Kasumi-1 (cell line): Measurements from ENCODE around the gene EFCC1.

Source experiments
- DNase-seq, 2 experiments: peaks; one replicate each; lab custom pipeline; 2025; lab: John Stamatoyannopoulos, UW

The EFCC1 gene

DNA sequence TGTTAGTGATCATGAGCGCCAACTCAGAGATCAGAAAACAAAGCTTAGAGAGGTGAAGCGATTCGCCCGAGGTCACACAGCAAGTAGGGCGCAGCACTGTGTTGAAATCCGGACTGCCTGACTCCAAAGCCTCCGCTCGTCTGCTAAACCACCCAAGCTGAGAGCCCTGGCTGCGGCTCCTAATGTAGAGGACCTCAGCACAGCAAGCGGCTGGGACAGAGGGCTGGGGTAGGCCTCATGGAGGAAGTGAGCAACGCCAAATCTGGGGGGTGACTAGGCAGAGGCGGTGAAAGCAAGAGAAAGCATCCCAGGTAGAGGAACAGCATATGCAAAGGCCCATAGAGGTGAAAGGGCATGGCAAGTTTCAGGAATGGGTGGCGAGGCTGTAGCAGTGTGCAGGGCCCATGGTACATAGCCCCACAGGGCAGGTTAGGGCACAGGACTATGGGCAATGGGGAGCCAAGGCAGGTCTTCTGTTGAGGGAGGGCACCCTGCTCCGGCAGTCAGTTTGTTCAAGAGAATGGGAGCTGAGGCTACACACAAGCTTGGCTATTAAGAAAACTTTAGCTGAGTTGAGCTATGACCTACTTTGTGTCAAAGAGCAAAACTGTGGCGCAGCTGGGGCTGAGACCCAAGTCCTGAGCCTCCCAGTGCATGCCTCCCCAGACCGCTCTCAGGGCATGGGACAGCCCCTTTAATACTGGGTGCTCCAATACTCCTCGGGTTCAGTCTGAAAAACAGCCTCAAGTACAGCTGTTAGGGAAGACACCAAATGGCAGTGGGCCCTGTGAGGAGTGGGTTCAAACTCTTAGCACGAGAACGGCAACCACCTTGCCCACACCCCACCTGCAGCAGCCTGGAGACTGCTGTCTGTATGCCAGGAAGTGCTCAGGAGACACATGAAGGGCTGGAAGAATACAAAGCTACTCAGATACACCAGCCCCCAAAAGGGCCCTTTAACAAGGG, 6.2 kb upstream of the EFCC1 start:
- DNase-seq: no peak

- DNase-seq: no peak
Observed at GRCh38 chr3:128995737-128996136, 5.4 kb upstream of the EFCC1 start.

GRCh38 chr3:128996200-128996599, 4.9 kb upstream of the EFCC1 start:
- DNase-seq: no peak

GRCh38 chr3:128996726-128997125, 4.4 kb upstream of the EFCC1 start:
- no peak for DNase-seq

- no peak for DNase-seq
Observed at GRCh38 chr3:128997486-128998133, 3.5 kb upstream of the EFCC1 start.

DNA sequence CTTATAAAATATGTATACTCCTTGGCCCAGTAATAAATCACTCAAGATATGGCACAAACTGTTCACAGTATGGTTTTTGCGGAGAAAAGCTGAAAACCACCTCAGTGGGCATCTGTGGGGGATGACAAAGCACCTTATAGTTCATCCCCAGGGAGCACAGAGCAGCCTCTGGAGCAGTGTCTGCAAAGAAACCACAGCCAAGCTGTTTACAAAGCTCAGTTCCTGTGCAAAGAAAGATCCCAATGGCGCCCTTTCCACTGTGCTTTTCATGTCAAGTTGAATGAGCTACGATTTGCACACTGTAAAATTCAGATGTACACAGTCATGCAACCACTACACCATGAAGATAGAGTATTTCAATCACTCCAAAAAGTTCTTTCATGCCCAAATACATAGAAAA, 2.5 kb upstream of the EFCC1 start:
- DNase-seq: peak; percentile 21 to 24

DNA sequence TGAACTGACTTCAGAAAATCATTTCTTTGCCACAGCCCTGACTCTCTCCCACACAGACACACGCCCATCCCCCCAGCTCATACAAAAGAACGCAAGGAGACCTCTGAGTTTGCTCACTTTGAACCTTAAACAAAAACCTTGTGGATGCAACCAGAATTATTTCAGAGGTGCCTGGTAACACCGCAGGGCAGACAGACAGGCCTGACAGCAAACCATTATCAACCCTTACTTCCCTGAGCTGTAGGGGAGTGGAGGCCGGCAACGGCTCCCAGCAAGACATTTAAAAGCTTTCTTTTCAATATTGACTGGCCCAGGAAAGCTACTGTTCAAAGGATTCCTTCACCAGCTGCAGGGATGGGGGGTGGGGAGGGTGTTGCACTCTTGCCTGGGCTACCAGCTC, 2.0 kb upstream of the EFCC1 start:
- no peak for DNase-seq

DNA sequence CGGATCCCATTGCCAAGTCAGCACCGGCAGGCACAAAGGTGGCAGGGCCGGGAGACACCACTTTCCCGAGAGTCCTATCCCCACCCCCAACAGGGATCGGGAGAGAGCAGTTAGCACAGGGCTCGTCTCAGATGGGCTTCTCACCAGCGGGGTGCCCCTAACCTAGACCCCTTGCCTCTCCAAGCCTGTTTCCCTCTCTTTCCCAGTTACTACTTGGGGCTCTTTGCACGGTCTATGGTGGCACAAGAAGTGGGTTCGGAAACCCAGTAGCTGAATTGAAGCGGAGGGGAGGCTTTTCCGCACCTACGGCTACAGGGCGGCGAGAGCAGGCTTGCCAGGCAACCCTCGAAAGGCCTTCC, 383 bp upstream of the EFCC1 start:
- no peak for DNase-seq

DNA sequence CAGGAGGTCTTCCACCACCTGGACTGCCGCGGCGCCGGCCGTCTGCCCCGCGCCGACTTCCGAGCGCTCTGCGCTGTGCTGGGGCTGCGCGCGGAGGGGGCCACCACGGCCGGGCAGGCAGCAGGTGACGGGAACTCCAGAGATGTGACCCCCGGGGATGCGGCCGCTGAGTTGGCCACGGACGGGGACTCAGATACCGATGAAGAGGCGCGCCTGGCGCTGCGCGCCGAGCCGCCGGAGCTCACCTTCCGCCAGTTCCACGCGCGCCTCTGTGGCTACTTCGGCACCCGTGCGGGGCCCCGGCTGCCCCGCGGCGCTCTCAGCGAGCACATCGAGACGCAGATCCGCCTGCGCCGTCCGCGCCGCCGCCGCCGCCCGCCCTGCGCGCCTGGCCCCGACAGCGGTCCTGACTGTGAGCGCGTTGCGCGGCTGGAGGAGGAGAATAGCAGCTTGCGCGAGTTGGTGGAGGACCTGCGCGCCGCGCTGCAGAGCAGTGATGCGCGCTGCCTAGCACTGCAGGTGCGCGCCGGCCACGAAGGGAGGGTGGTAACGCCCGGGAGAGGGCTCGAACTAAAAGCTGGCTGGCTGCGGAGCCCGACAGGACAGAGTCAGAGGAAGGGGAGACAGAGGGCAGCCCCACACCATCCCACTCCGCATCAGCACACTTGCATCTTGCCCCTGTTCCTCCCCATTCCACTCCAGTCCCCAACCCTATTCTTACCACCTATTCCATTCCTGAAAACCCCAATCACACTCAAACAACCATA, 885 bp downstream of the EFCC1 start:
- DNase-seq: no peak

DNA sequence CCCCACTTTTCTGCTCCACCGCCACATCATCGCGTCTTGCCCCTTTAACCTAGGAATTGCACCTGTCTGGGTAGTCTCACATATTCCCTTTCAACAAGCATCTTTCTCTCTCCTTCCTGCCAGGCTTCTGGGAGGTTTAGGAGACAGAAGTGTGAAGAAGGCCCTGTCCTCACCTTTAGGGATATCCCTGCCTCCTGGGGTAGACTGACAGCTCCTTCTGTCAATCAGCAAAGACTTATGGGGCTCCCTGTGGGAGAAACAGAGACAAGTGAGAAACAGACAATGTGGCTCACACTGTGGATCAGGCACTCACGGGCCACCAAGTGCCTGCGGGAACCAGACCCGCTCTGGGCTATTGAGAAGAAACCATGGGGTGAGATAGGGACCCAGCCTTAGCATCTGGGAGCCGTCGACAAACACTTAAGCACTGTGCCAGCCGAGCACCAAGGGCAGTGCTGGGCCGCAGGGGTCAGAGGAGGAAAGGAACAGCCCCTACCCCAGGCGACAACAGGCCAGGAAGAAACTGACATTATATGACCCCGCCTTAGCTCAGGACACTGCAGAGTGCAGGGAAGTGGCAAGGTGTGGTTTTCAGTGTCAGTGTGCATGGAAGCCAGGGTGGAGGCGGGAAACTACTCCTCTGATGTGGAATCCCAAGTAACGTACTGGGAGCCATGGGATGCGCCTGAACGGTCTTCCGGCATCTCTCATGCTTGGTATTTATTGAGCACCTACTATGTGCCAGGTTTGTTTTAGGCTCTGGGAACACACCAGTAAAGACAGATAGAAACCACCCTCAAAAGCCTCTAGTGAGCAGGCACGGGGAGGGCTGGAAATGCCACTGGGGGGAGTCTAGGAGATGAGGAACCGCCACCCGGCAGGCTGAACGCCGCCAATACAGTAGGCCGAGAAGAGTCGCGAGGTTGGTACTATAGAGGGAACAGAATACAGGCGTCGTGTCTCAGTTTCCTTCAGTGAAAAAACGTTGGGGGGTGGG, 1.8 kb downstream of the EFCC1 start:
- no peak for DNase-seq

DNA sequence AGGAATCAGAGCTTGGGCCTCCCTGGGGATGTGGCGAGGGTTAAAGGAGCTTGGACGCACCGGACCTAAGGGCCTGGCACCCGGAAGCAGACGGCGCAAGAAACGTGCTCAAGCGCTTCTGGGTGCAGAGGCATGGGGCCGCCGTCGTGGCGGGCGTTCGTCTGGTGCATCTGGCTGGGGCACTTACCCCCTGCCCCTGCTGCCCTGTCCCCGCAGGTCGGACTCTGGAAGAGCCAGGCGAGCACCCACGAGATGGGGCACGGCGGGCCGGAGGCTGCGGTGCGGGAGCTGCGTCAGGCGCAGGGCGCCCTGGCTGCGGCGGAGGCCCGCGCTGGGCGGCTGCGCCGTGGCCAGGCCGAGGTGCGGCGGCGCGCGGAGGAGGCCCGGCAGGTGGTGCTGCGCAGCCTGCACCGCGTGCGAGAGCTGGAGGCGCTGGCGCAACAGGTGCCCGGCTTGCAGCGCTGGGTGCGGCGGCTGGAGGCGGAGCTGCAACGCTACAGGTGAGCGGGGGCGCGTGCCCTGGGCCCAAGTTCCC, 2.5 kb downstream of the EFCC1 start:
- DNase-seq: no peak

DNA sequence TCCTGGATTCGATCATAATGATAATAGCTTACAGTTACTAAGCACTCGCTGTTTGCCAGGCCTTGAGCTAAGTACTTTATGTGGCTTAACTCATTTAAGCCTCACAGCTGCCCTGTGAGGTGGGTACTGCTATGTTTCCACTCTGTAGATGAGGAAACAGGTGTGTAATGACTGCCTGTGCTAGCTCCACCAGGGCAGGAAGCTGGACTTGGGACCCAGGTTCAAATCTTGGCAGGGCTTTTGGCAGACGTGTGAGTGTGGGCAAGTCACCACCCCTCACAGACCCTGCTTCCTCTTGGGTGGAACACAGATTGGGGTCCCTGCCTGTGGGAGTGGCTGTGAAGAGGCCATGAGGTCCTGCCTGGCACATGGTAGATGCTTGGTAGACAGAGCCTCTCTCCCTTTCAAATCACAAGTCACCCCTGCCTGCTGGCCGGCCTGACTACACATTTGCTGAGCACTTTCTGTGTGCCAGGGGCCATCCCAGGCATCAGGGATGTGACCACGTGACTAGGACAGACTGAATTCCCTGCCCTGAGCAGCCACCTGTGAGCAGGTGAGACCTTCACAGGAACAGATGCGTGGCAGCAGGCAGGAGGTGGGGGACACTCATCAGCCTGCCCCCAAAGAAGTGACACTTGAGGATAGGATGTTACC, 3.7 kb downstream of the EFCC1 start:
- DNase-seq: no peak

DNA sequence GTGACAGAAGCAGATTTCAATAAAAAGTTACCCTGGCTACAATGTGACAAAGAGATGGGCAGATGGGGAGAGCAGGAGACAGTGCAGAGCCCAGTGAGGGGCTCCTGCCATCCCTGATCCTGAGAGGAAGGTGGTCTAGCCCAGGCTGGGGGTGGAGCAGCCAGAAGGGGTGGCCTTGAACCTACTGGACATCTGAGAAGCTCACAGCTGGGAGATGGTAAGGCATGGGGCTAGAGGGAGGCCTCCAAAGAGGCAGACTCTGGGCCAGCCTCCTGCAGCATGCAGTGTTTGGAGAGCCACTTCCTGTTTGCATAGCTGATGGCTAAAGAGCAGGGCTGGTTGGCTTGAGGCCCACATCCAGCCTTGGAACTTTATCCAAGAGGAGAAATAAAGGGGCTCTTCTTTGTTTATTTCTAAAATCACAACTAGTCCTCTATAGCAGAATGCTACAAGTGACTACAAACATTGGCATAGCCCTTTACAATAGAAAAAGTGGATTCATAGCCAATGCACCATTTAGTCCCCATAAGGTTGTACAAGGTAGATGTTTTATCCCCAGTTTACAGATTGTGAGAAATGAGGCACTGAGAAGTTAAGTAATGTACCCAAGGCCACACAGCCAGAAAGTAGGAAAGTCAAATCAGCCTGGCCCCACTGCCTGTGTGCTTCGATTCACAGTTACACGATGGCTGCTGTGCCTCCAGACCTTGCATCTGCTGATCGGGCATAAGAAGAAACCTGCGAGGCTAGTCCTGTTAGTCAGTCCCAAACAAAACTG, 4.6 kb downstream of the EFCC1 start:
- DNase-seq: peak; percentile 16 to 22

GRCh38 chr3:129006864-129007263, 5.8 kb downstream of the EFCC1 start:
- DNase-seq: peak; percentile 9 to 14

DNA sequence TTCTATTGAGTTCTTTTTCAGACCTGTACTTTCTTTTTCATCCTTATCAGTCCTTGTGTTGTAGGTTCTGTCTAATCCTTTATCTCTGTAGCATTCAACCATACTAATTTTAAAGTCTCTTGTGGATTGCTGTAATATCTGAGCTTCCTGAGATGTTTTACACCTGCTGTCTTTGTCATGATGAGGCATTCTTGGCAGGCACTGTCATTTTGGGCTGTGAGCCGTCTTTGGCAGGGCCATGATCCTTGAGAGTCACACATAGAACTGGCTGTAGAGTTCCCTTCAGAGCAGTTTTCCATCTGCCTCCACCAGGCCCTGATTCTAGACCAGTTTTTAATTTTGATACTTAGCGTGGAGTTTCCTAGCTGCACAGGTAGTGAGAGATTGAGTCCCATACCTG, 6.7 kb downstream of the EFCC1 start:
- DNase-seq: no peak

DNA sequence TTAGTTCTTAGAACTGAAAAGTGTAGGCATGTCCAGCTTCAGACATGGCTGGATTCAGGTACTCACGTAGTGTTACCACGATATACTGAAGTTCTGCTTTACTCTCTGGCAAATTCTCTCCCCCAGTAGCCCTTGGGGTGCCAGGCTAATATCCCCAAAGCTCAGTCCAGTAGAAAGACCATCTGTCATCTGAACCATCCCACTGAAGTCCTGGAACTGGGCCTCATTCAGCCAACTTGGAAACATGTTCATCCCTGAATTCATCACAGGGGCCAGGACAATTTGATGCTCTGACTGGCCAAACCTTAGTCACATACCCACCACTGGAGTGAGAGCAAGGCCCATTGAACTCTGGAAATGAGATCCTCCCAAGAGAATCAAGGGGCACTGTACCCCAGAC, 8.2 kb downstream of the EFCC1 start:
- DNase-seq: no peak

- DNase-seq: no peak
Observed at GRCh38 chr3:129010310-129010956, 9.3 kb downstream of the EFCC1 start.

DNA sequence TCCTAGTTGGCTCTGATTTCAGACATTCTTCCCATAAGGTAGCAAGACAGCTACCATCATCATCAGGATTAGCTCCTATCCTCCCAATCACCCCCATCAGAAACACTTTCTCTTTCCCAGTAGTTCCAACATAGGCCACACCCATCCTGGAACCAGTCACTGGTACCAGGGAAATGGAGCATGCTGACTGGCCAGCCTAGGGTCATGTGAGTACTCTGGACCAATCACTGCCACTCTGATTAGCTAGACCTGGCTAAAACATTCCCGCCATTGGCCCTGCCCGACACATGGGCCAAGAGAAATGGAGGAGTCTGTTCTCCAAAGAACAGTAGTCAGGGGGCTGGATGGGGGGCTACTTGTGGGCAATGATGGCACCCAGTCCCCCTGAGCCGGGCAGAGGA, 12.4 kb downstream of the EFCC1 start:
- DNase-seq: no peak

- no peak for DNase-seq
Observed at GRCh38 chr3:129014148-129014547, 13.0 kb downstream of the EFCC1 start.
